ENCODE data around the gene MAP3K4. TPM values are rescaled to one million over a fixed set of nuclear protein-coding genes. Genes with fewer than 3 reads are reported as not detected.
A peak's percentile ranks its signal among the peaks of the same experiment; 100 is the strongest.
"Not testable (repeated sequence)": the region's sequence is repeated elsewhere in the genome, so short reads cannot be mapped to it uniquely, and the experiment has no call there.

The MAP3K4 gene
- total RNA-seq, 1 donor from 2014 or later: 25.5 TPM

- peaks cover 3% of the 10 kb centered on the region for H3K4me1 Mint-ChIP-seq (ENCODE audit: low read depth)
- no peaks in the 10 kb centered on the region for H3K27me3 Mint-ChIP-seq (ENCODE audit: low read depth)
- DNase-seq (ENCODE audit: low spot score): no peak
- no peaks in the 10 kb centered on the region for H3K36me3 Mint-ChIP-seq (ENCODE audit: low read depth)
- no peak for TF ChIP-seq CTCF (IDR thresholded peaks at IDR 0.05)
- H3K9me3 Mint-ChIP-seq (ENCODE audit: low read depth): no peaks in the 10 kb centered on the region
- H3K4me3 Mint-ChIP-seq (ENCODE audit: unreplicated experiment): no peak overlapping the region
- no peak overlapping the region for H3K27ac Mint-ChIP-seq (ENCODE audit: unreplicated experiment)
Measured at GRCh38 chr6:160966493-160967229, 24.9 kb upstream of the MAP3K4 start.

- H3K9me3 Mint-ChIP-seq (ENCODE audit: low read depth): no peaks in the 10 kb centered on the region
- no peaks in the 10 kb centered on the region for H3K27me3 Mint-ChIP-seq (ENCODE audit: low read depth)
- H3K4me3 Mint-ChIP-seq (ENCODE audit: unreplicated experiment): no peak overlapping the region
- no peak overlapping the region for H3K27ac Mint-ChIP-seq (ENCODE audit: unreplicated experiment)
- H3K36me3 Mint-ChIP-seq (ENCODE audit: low read depth): no peaks in the 10 kb centered on the region
- TF ChIP-seq CTCF (IDR thresholded peaks at IDR 0.05): no peak
- no peak for DNase-seq (ENCODE audit: low spot score)
- H3K4me1 Mint-ChIP-seq (ENCODE audit: low read depth): peaks cover 10% of the 10 kb centered on the region
Measured at GRCh38 chr6:160967351-160967750, 24.2 kb upstream of the MAP3K4 start.

GRCh38 chr6:160967833-160968232 lies 23.7 kb upstream of the MAP3K4 start:
- Mint-ChIP-seq H3K4me3 (ENCODE audit: unreplicated experiment) (no peak overlapping the region), H3K4me1 (ENCODE audit: low read depth) (peaks cover 13% of the 10 kb centered on the region), H3K36me3 (ENCODE audit: low read depth) (no peaks in the 10 kb centered on the region), H3K27ac (ENCODE audit: unreplicated experiment) (no peak overlapping the region), H3K27me3 (ENCODE audit: low read depth) (no peaks in the 10 kb centered on the region), H3K9me3 (ENCODE audit: low read depth) (no peaks in the 10 kb centered on the region)
- no peak for DNase-seq (ENCODE audit: low spot score)
- TF ChIP-seq CTCF (IDR thresholded peaks at IDR 0.05): no peak

GRCh38 chr6:160971171-160971570 lies 20.4 kb upstream of the MAP3K4 start:
- Mint-ChIP-seq H3K9me3 (ENCODE audit: low read depth) (no peaks in the 10 kb centered on the region), H3K27me3 (ENCODE audit: low read depth) (no peaks in the 10 kb centered on the region), H3K36me3 (ENCODE audit: low read depth) (no peaks in the 10 kb centered on the region), H3K27ac (ENCODE audit: unreplicated experiment) (no peak overlapping the region), H3K4me1 (ENCODE audit: low read depth) (peaks cover 28% of the 10 kb centered on the region), H3K4me3 (ENCODE audit: unreplicated experiment) (no peak overlapping the region)
- no peak for TF ChIP-seq CTCF (IDR thresholded peaks at IDR 0.05)
- no peak for DNase-seq (ENCODE audit: low spot score)

GRCh38 chr6:160972111-160972510 lies 19.5 kb upstream of the MAP3K4 start:
- TF ChIP-seq CTCF (IDR thresholded peaks at IDR 0.05): no peak
- peak overlapping the region; percentile 77 for H3K27ac Mint-ChIP-seq (ENCODE audit: unreplicated experiment)
- no peak overlapping the region for H3K4me3 Mint-ChIP-seq (ENCODE audit: unreplicated experiment)
- H3K27me3 Mint-ChIP-seq (ENCODE audit: low read depth): no peaks in the 10 kb centered on the region
- no peaks in the 10 kb centered on the region for H3K36me3 Mint-ChIP-seq (ENCODE audit: low read depth)
- no peaks in the 10 kb centered on the region for H3K9me3 Mint-ChIP-seq (ENCODE audit: low read depth)
- H3K4me1 Mint-ChIP-seq (ENCODE audit: low read depth): peaks cover 28% of the 10 kb centered on the region
- no peak for DNase-seq (ENCODE audit: low spot score)

GRCh38 chr6:160972594-160972993 lies 19.0 kb upstream of the MAP3K4 start:
- not testable (repeated sequence) for H3K4me3 Mint-ChIP-seq (ENCODE audit: unreplicated experiment); H3K27me3 Mint-ChIP-seq (ENCODE audit: low read depth); DNase-seq (ENCODE audit: low spot score); H3K9me3 Mint-ChIP-seq (ENCODE audit: low read depth); H3K36me3 Mint-ChIP-seq (ENCODE audit: low read depth)
- Mint-ChIP-seq H3K27ac (ENCODE audit: unreplicated experiment) (peak overlapping the region; percentile 77), H3K4me1 (ENCODE audit: low read depth) (peaks cover 28% of the 10 kb centered on the region)

Measured in chondrocyte (in vitro differentiated cells).